GM10248 (cell line): Measurements from ENCODE around the gene CENPU.

ENCODE experiments used
- CTCF ChIA-PET: fragments of 300-600 bp; sonication (Branson Sonifier 250); formaldehyde crosslinking; extraction: SDS; loops from one replicate; lab custom pipeline; 2021; ENCODE audit warnings: antibody characterized with exemption; lab: Yijun Ruan, JAX
- POLR2A ChIA-PET: fragments of 350-650 bp; sonication (Branson Sonifier 250); formaldehyde crosslinking; extraction: SDS; loops from one replicate; lab custom pipeline; 2020; ENCODE audit warnings: antibody characterized with exemption; lab: Yijun Ruan, JAX
- DNase-seq: peaks from one replicate; pipeline ENCODE4 v3.0.0; 2012; ENCODE audit errors: extremely low spot score
- TF ChIP-seq, protein P1 (sequence below): IDR thresholded peaks from 2 replicates; pipeline ENCODE4 v1.5.1; 2012; ENCODE audit warnings: mild to moderate bottlenecking, low read depth; ENCODE audit errors: extremely low read depth, missing control alignments, control extremely low read depth

Gene CENPU

DNA sequence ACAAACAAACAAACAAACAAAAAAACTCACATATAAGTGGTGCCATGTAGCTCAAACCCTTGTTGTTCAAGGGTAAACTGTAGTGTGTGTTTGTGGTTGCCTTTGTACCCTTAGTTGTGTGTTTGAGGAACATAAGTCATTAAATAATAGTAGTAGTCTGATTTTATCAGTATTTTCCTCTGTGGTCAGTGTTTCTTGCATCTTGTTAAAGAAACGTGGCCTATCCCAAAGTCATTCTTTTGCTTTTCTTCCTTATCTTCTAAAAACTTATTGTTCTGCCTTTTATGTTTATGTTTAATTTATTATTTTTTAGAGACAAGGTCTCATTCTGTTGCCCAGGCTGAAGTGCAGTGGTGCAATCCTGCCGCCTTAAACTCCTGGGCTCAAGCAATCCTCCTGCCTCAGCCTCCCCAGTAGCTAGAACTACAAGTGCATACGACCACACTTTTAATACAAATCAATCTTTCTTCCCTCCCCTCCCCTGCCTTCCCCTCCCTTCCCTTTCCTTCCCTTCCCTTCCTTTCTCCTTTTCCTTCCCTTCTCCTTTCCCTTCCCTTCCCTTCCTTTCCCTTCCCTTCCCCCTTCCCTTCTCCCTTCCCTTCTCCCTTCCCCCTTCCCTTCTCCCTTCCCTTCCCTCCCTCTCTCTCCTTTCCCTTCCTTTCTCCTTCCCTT, 57.9 kb downstream of the CENPU start:
- TF ChIP-seq, protein P1, sequence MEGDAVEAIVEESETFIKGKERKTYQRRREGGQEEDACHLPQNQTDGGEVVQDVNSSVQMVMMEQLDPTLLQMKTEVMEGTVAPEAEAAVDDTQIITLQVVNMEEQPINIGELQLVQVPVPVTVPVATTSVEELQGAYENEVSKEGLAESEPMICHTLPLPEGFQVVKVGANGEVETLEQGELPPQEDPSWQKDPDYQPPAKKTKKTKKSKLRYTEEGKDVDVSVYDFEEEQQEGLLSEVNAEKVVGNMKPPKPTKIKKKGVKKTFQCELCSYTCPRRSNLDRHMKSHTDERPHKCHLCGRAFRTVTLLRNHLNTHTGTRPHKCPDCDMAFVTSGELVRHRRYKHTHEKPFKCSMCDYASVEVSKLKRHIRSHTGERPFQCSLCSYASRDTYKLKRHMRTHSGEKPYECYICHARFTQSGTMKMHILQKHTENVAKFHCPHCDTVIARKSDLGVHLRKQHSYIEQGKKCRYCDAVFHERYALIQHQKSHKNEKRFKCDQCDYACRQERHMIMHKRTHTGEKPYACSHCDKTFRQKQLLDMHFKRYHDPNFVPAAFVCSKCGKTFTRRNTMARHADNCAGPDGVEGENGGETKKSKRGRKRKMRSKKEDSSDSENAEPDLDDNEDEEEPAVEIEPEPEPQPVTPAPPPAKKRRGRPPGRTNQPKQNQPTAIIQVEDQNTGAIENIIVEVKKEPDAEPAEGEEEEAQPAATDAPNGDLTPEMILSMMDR = no peak
- no peak for DNase-seq
- ChIA-PET POLR2A (no interaction called here), CTCF (no interaction called here)

DNA sequence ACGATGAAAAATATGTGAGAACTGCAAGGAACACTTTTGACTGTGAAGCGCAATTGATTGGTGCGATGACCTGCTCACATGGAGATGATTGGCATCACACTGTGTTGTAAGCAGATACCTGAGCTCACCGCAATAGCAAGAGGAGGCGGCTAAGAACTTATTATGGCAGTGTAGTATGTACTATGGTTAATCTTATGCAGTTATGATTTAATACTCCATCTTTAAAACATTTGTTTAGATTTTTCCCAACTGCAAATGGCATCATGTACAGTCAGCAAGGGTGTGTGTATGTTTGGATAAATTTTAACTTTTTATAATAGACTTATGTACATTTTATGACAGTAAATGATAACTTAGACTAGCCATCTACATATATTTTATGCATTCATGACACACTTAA, 58.9 kb downstream of the CENPU start:
- TF ChIP-seq, protein P1 = no peak
- POLR2A ChIA-PET = no interaction called here
- no peak for DNase-seq
- CTCF ChIA-PET = no interaction called here

DNA sequence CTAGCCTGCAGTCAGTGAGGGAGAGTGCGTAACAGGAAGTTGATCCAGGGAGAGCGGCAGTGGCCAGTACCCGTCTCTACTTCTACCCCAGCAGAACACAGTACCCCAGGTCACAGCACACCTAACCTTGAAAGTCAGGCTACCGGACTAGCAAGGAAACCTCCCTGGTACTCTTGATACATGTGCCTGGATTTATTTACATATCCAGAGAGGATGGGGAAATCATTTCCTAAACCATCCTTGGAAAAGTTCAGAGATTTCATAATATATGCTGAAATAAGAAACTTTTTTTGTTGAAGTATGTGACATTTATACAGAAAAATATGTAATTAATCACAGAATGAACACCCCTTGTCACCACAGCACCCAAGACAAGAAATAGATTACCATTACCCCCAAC, 59.9 kb downstream of the CENPU start:
- TF ChIP-seq, protein P1 = no peak
- no peak for DNase-seq
- POLR2A ChIA-PET = no interaction called here
- CTCF ChIA-PET = no interaction called here

DNA sequence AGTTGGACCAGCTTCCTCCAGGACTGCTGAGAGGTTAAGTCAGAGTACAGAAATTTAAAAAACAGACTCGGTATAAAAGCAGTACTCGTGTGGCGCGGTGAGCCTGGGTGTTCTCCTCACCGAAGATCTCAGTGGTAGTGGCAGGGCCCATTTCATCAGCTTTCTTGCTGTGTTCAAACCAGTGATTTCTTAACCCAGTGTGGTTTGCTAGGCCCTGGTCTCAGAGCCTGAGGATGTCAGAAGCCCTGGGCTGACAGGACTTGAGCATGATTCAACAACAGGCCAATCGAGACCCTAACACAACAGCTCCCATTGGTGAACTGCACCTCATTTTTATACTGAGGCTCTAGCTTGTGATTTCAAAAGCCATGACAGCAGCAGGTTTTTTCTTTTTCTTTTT, 61.2 kb downstream of the CENPU start:
- DNase-seq = no peak
- ChIA-PET CTCF (interaction anchor here (0.8 kb wide), 1 partner anchor 12 kb away, joined by 3 read pairs; no protein-coding TSS in a partner anchor), POLR2A (interaction anchor here (0.7 kb wide), 1 partner anchor 23 kb away, joined by 4 read pairs; the partner anchor contains the start of genes CASP3 and PRIMPOL)
- TF ChIP-seq, protein P1 = no peak

DNA sequence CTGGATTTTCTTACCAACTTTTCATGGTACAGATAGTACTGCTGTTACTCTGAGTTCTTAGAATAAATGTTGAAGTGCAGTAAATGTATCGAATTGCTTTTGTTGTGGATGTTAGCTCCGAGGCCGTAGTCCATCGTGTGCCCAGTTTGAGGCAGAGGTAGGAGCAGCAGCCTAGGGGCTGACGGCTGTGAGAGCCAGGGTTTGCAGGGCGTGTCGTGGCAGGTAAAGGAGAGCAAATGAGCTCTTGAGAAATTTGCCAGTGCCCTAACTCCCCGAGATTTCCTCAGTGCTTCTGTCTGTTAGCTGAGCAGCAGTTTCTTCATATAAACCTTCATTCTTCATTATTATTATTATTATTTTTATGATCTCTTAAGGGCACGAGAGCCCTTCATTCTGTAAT, 62.8 kb downstream of the CENPU start:
- DNase-seq = no peak
- CTCF ChIA-PET = interaction anchor here (1.4 kb wide), 1 partner anchor 24 kb away, joined by 3 read pairs; no protein-coding TSS in a partner anchor
- POLR2A ChIA-PET = no interaction called here
- TF ChIP-seq, protein P1 = no peak

DNA sequence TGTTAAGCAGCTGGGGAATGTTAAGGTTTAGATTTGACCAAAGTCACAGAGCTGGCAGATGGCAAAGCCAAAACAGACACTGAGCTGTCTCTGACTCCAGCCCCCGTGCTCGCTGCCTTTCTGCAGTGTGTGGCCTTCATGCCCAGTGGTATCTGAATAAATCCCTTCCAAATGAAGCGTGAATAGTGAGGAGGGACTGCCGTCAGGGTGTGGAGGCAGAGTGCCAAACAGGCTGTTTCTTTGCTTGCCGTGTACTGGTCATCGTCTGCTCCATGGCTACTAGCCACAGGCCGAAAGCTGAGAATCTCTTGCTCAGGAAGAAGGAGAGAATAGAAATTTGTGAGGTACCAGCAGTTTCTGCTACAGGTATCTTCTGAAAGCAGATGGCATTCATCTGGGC, 64.6 kb downstream of the CENPU start:
- CTCF ChIA-PET = interaction anchor here (0.9 to 2.5 kb wide), 4 partner anchors 10 to 15 kb away, joined by 3 to 12 read pairs (median 4); no protein-coding TSS in a partner anchor
- TF ChIP-seq, protein P1 = no peak
- POLR2A ChIA-PET = no interaction called here

More for the DNA sequence above, 64.6 kb downstream of the CENPU start:
- no peak for DNase-seq
